GM19193 (cell line): ENCODE results near the gene ITSN1.

Source experiments
- POLR2A ChIP-seq: IDR thresholded peaks from 4 replicates; pipeline ENCODE4 v1.6.1; 2011; ENCODE audit not compliant: insufficient read depth, insufficient read length; ENCODE audit errors: extremely low read depth

The ITSN1 gene

GRCh38 chr21:33800753-33801423, 158.6 kb downstream of the ITSN1 start:
- TF ChIP-seq POLR2A, result no peak

GRCh38 chr21:33801424-33802405, 159.4 kb downstream of the ITSN1 start:
- no peak for TF ChIP-seq POLR2A

GRCh38 chr21:33802481-33802880, 160.2 kb downstream of the ITSN1 start:
- no peak for TF ChIP-seq POLR2A

- no peak for TF ChIP-seq POLR2A
Observed at GRCh38 chr21:33808715-33809367, 166.5 kb downstream of the ITSN1 start.

- TF ChIP-seq POLR2A, result no peak
Observed at GRCh38 chr21:33810766-33811165, 168.5 kb downstream of the ITSN1 start.

GRCh38 chr21:33811167-33812010, 169.1 kb downstream of the ITSN1 start:
- no peak for TF ChIP-seq POLR2A

GRCh38 chr21:33813832-33814365, 171.6 kb downstream of the ITSN1 start:
- TF ChIP-seq POLR2A, result no peak

GRCh38 chr21:33815143-33815707, 172.9 kb downstream of the ITSN1 start:
- no peak for TF ChIP-seq POLR2A

GRCh38 chr21:33816174-33816573, 173.9 kb downstream of the ITSN1 start:
- no peak for TF ChIP-seq POLR2A

GRCh38 chr21:33817138-33817537, 174.8 kb downstream of the ITSN1 start:
- no peak for TF ChIP-seq POLR2A

GRCh38 chr21:33817663-33818451, 175.6 kb downstream of the ITSN1 start:
- TF ChIP-seq POLR2A, result no peak

- TF ChIP-seq POLR2A, result no peak
Observed at GRCh38 chr21:33820230-33820770, 178.0 kb downstream of the ITSN1 start.

GRCh38 chr21:33820798-33821197, 178.5 kb downstream of the ITSN1 start:
- no peak for TF ChIP-seq POLR2A
